Measurements from ENCODE around the gene SNRNP35.
"Not testable (repeated sequence)": the region's sequence is repeated elsewhere in the genome, so short reads cannot be mapped to it uniquely, and the experiment has no call there.

SNRNP35 gene

GRCh38 chr12:123449856-123450255, 8.1 kb upstream of the SNRNP35 start:
- DNase-seq, result no peak

GRCh38 chr12:123450636-123451035, 7.3 kb upstream of the SNRNP35 start:
- DNase-seq, result no peak

GRCh38 chr12:123452276-123452550, 5.7 kb upstream of the SNRNP35 start:
- DNase-seq, result not testable (repeated sequence)

GRCh38 chr12:123453165-123453564, 4.8 kb upstream of the SNRNP35 start:
- DNase-seq, result no peak

GRCh38 chr12:123463174-123463573, 5.2 kb downstream of the SNRNP35 start:
- not testable (repeated sequence) for DNase-seq

- no peak for DNase-seq
Measured at GRCh38 chr12:123465084-123465483, 7.1 kb downstream of the SNRNP35 start.

- no peak for DNase-seq
Measured at GRCh38 chr12:123468786-123469185, 10.8 kb downstream of the SNRNP35 start.

GRCh38 chr12:123469978-123470377, 12.0 kb downstream of the SNRNP35 start:
- no peak for DNase-seq

- DNase-seq, result no peak
Measured at GRCh38 chr12:123471374-123472068, 13.6 kb downstream of the SNRNP35 start.

- no peak for DNase-seq
Measured at GRCh38 chr12:123472438-123472849, 14.5 kb downstream of the SNRNP35 start.

GRCh38 chr12:123474485-123475245, 16.7 kb downstream of the SNRNP35 start:
- DNase-seq, result no peak

GRCh38 chr12:123475246-123475703, 17.3 kb downstream of the SNRNP35 start:
- DNase-seq, result no peak

GRCh38 chr12:123478069-123478468, 20.1 kb downstream of the SNRNP35 start:
- DNase-seq, result no peak

GRCh38 chr12:123478762-123479161, 20.8 kb downstream of the SNRNP35 start:
- DNase-seq, result no peak

- no peak for DNase-seq
Measured at GRCh38 chr12:123479442-123480180, 21.7 kb downstream of the SNRNP35 start.

GRCh38 chr12:123481251-123481650, 23.3 kb downstream of the SNRNP35 start:
- not testable (repeated sequence) for DNase-seq

- no peak for DNase-seq
Measured at GRCh38 chr12:123482876-123483275, 24.9 kb downstream of the SNRNP35 start.

GRCh38 chr12:123483602-123484248, 25.8 kb downstream of the SNRNP35 start:
- DNase-seq, result no peak

GRCh38 chr12:123485756-123486155, 27.8 kb downstream of the SNRNP35 start:
- DNase-seq, result no peak

GRCh38 chr12:123487428-123487827, 29.5 kb downstream of the SNRNP35 start:
- DNase-seq, result no peak

GRCh38 chr12:123488539-123489230, 30.7 kb downstream of the SNRNP35 start:
- DNase-seq, result no peak

- no peak for DNase-seq
Measured at GRCh38 chr12:123489580-123489979, 31.6 kb downstream of the SNRNP35 start.

GRCh38 chr12:123490089-123490488, 32.1 kb downstream of the SNRNP35 start:
- no peak for DNase-seq

Measured in stimulated activated CD4-positive, alpha-beta T cell treated with anti-CD3 and anti-CD28 coated beads, Interleukin-4, amount 100 ng/mL, for 1 hour (primary cell).